SK-N-DZ (cell line): ENCODE results near the gene RHOT2.

Experiments
- DNase-seq: peaks from one replicate; pipeline ENCODE4 v3.0.0-alpha.2; 2015; ENCODE audit warnings: low spot score

The RHOT2 gene

DNA sequence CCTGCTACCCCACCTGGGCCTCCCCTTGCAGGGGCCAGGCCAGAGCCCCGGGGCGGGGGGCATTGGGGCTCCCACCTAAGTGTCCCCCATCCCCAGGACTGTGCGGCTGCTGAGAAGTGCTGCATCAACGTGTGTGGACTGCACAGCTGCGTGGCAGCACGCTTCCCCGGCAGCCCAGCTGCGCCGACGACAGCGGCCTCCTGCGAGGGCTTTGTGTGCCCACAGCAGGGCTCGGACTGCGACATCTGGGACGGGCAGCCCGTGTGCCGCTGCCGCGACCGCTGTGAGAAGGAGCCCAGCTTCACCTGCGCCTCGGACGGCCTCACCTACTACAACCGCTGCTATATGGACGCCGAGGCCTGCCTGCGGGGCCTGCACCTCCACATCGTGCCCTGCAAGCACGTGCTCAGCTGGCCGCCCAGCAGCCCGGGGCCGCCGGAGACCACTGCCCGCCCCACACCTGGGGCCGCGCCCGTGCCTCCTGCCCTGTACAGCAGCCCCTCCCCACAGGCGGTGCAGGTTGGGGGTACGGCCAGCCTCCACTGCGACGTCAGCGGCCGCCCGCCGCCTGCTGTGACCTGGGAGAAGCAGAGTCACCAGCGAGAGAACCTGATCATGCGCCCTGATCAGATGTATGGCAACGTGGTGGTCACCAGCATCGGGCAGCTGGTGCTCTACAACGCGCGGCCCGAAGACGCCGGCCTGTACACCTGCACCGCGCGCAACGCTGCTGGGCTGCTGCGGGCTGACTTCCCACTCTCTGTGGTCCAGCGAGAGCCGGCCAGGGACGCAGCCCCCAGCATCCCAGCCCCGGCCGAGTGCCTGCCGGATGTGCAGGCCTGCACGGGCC, 35.2 kb upstream of the RHOT2 start:
- no peak for DNase-seq

DNA sequence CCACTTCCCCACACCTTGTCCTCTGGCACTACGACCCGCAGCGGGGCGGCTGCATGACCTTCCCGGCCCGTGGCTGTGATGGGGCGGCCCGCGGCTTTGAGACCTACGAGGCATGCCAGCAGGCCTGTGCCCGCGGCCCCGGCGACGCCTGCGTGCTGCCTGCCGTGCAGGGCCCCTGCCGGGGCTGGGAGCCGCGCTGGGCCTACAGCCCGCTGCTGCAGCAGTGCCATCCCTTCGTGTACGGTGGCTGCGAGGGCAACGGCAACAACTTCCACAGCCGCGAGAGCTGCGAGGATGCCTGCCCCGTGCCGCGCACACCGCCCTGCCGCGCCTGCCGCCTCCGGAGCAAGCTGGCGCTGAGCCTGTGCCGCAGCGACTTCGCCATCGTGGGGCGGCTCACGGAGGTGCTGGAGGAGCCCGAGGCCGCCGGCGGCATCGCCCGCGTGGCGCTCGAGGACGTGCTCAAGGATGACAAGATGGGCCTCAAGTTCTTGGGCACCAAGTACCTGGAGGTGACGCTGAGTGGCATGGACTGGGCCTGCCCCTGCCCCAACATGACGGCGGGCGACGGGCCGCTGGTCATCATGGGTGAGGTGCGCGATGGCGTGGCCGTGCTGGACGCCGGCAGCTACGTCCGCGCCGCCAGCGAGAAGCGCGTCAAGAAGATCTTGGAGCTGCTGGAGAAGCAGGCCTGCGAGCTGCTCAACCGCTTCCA, 34.4 kb upstream of the RHOT2 start:
- no peak for DNase-seq

DNA sequence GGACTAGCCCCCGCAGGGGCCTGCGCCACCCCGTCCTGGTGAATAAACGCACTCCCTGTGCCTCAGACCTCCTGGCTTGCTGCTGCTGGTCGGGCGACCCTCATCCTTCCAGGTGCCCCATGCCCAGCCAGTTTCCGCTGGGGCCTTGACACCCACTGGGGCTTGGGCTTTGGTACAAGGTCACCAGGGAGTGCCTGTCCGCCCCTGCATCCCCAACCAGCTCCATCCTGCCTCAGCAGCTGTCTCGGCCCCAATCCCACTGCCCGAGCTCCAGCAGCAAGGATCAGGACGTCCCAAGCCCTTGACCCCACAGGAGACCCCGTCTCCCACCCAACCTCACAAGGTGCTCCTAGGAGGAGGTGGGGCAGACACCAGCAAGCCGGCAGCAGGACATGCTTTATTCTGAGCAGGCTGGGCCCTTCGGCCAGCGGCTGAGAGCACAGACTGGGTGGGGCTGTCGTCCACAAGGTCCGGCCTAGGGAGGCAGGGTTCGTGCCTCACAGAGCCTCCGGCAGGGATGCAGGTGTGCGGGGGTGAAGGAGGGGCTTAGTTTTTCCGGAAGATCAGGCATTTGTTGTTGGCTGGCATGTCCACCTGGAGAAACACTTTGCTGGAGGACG, 33.8 kb upstream of the RHOT2 start:
- no peak for DNase-seq

DNA sequence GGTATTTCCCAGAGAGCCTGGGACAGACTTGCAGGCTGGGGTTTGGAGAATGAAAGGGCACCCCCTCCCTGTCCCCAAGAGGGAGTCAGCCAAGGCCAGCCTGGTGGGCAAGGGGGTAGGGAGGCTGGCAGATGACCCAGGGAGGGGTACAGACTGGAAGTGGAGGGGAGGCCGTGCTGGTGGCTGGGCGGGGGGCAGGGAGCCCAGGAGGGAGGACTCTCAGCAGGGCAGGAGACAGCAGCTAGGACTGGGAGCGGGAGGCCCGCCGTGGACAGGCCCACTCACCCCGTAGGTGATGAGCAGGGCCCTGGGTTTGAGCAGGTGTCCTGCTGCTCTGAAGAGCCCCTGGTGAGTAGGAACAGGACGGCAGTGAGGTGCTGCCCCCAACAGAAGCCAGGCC, 32.9 kb upstream of the RHOT2 start:
- no peak for DNase-seq

DNA sequence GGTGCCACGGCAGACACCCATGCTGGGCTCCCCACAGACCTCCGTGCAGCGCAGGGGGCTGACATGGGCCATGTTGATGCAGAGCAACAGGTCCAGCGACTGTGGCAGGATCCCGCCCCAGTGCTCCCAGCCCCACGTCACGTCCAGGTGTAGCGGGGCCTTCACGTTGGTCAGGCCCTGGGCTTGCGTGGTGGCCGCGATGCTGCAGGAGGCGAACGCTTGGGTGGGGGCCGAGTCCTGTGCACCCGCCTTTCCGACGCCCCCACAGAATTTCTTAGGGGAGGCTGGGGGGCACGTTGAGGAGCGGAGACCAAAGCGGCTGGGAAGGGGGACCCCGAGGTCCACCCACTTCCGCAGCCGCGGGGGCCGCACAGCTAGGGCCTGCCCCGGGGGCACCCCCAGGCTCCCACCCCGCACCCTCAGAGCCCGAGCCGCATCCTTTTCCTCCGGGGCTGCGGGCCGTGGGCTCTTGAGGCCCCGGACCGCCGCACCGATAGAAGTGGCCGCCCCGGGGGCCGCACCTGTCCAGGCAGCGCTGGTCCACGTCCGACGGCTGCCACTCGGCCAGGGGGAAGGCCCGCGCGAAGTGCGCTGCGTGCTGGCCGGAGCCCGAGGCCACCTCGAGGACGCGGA, 32.2 kb upstream of the RHOT2 start:
- DNase-seq: no peak

DNA sequence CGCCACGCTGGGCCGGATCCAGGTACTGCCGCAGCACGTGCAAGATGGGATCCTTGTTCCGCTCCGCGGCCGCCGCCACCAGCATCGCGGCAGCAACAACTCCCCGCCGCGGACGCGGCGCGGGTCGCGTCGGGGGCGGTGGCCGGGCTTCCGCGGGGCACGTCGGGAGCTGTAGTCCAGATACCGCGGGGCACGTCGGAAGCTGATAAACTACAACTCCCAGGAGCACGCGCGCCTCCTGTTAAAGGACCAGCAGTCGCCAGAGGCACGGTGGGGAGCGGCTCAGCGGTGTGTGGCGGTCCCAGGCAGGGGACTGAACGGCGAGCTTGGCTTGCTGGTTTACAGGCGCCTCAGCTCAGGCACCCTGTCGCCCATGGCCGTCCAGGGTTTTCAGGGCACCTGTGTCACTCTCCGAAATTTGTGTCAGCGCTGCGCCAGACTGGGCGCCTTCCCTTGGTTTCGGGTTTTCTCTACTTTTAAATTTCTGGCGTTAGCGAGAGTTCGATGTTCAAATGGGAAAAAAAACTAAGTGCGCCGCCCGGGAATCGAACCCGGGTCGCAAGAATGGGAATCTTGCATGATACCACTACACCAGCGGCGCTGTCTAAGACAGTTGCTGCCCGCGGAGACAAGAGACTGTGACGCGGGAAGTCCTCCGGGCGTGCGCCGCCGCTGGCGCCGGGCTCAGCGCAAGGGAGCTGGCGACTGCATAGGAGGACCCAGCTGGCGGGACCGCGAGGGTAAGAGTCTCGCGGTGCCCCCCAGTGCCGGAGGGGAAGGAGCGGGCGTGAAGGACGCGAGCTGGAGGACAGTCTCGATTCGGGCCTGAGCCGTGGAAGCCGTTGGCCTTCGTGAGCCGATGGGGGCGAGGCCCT, 31.5 kb upstream of the RHOT2 start, which contains the start of gene METTL26:
METTL26 (minus strand) TSS at position 100 of the 875 bp plus-strand sequence; CDS start at position 85, 15 bp downstream.
- DNase-seq: peak; percentile 96

DNA sequence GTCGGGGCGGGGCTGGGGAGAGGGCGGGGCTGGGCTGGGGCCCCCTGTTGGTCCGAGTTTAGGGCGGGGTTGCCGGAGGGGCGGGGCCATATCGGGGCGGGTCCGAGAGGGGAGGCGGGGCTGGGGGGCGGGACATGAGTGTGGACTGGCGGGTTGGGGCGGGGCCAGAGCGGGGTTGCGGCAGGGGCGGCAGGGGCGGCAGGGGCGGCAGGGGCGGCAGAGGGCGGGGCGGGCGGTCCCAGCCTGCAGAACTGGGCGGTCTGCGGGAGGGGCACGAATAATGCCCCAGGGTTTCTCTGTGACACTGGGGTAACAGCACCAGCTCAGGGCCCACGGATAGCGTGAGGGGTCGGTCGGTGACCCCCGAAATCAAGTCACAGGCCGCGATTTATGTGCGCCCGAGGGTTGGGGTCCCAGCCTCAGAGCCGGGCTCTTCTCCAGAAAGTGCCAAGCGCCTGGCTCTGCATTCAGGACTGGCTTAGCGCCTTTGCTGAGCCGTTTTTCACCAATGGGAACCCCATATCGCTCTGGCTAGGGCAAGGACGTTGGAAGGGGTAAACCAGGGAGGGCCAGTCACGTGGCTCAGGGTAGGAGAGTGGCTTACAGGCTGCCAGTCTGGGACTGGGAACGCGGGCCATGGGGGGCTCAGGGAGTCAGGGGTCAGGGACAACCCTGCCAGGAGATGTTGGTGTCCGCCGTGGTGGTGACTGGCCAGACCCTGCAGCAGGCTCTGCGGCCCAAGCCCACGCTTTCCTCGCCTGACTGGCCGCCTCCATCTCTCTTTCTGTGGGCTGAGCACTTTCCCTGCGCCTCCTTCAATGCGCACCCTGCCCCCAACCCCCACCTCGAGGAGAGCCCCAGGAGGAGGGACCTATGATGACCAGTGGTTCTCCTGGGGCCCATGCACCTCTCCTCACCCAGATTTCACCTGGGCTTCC, 30.6 kb upstream of the RHOT2 start:
- peak; percentile 78 for DNase-seq

DNA sequence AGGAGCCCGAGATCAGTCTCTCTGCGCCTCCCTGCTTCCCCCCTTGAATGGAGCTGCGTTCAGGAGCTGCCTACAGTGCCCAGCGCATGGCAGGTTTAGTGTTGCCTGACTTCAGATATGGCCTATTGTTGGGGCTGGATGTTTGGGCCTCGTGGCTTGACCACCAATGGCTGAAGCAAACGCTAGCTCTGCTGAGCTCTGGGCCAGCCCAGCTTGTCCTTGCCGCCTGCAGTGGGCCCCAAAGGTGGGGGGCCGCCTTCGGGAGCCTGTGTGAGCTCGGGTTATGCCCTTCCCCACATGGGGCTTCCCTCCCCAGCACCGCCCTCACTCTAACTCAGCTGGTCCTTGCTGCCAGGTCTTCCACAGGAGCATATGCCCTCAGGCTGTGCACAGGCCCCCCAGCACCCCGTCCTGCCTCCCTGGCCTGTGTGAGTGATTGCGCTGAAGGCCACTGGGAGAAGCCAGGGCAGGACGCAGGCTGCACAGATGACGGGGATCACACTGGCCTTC, 29.8 kb upstream of the RHOT2 start:
- DNase-seq: peak; percentile 64

DNA sequence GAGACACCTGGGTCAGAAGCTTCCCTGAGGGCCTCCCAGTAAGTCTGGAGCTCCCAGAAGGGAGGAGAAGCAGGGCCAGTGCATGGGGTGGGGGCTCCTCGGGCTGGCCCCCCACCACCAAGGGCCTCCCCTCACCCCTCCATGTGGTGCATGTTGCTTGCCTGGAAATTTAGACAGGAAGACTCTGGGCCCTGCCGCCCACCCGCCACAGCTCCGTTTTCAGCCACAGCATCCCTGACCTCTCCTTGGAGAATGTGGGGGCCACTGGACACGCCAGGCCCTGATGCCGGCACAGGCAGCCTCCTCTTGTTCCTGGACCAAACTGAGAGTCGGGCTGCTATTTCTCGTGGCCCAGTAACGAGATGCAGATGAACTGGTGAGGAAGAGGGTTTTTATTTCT, 29.1 kb upstream of the RHOT2 start:
- no peak for DNase-seq

DNA sequence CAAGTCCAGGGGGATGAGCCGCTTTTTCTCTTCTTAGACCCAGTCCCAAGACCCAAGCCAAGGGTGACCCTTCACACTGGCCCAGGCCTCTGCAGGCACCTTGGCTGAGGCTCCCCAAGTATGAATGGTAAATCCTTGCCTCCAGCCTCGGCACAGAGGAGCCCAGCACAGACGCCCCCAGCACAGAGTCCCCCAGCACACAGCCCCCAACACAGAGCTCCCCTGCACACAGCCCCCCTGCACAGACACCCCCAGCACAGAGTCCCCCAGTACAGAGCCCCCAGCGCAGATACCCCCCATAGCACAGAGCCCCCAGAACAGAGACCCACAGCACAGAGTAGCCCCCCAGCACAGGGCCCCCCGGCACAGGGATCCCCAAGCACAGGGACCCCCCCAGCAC, 27.3 kb upstream of the RHOT2 start:
- no peak for DNase-seq

DNA sequence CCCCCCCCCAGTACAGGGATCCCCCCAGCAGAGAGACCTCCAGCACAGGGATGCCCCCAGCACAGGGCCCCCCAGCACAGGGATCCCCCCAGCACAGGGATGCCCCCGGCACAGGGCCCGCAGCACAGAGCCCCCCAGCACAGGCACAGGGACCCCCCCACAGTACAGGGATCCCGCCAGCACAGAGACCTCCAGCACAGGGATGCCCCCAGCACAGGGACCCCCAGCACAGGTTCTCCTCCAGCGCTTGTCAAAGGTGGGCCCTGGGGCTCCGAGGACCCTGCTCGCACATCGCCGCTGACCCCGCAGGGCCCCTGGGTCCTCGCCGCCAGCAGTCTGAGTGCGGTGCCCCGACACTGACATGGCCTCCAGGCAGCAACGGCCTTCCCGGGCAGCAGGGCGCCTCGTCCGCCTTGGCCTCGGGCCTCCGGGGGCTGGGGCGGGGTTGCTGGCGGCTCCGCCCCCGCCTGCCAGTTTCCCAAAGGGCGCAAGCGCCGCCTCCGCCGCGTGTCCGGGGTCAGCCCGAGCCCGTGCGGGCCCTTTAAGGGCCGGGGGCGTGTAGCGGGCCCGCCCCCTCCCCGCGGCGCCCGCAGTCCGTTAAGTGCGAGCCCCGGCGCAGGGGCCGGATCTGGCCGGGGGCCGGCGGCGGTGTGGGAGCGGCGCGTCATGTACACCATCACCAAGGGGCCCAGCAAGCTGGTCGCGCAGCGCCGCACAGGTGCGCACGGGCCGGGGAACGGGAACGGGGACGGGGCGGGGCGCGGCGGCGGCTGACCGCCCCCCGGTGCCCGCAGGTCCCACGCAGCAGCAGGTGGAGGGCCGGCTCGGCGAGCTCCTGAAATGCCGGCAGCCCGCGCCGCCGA, 26.4 kb upstream of the RHOT2 start, which contains the start of gene MCRIP2:
MCRIP2 (plus strand) TSS at position 503 of the 863 bp plus-strand sequence; CDS start at position 667, 164 bp downstream.
- peak; percentile 87 for DNase-seq

DNA sequence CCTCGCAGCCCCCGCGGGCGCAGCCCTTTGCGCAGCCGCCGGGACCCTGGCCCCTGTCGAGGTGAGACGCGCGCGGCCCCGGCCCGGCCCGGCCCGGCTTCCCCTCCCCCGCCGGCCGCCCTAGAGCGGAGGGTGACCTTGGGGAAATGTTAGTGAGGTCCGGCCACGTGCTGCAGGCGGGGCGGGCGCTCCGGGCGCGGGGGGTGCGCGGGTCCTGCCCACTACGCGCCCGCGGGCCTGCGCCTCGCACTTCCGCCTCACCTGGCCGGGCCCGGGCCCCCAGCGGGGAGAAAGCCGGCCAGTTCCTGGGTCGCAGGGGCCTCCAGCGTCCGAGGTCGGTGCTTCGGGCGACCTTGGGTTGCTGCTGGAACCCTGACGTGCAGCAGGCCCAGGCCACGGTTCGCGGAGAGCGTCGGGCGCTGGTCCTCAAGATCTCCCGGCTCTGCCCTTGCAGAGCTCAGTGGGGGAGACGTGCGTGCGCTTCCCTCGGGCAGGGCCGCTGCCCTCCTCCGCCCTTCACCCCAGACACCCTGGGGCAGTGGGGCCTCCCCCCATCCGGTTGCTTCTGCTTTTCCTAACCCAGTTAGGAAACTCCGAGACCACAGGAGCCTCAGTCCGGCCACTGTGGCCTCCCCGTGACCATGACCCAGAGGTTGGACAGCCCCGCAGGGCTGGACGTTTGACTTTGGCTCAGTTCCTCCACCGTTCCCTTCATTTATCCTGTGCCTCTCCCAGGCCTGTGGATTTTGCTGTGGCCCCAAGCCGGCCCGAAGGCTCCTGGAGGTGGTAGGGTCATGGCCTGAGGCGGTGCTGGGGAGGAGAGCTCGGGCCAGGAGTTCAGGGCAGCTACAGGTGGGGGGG, 25.5 kb upstream of the RHOT2 start:
- no peak for DNase-seq

DNA sequence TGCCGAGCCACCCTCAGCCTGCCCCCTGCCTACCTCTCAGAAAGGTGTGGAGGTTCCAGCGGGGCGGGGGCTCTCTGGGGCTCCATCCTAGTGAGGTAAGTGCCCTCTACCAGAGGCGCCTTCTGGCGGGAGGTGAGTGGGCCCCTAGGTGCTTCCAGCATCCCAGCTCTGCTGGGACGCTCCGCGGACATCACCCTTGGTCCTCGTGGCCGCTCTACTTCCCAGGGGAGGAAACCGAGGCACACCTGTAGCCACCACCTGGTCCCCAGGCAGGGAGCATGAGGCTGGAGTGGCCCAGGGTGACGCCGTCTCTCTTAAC, 24.9 kb upstream of the RHOT2 start:
- no peak for DNase-seq

DNA sequence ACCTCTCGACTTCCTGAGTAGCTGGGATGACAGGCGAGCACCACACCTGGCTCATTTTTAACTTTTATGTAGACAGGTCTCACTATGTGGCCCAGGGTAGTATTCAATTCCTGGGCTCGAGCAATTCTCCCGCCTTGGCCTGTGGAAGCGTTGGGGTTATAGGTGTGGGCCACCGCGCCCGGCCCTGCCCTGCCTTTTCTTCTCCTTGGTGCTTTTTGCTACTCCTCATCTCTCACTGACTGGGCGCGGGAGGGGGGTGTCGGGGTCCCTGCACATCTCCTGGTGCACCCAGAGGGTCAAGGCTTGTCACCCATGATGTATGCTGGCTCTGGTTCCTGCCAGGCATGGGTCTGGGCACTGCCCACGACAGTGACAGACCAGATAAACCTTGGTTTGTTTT, 23.4 kb upstream of the RHOT2 start:
- no peak for DNase-seq

DNA sequence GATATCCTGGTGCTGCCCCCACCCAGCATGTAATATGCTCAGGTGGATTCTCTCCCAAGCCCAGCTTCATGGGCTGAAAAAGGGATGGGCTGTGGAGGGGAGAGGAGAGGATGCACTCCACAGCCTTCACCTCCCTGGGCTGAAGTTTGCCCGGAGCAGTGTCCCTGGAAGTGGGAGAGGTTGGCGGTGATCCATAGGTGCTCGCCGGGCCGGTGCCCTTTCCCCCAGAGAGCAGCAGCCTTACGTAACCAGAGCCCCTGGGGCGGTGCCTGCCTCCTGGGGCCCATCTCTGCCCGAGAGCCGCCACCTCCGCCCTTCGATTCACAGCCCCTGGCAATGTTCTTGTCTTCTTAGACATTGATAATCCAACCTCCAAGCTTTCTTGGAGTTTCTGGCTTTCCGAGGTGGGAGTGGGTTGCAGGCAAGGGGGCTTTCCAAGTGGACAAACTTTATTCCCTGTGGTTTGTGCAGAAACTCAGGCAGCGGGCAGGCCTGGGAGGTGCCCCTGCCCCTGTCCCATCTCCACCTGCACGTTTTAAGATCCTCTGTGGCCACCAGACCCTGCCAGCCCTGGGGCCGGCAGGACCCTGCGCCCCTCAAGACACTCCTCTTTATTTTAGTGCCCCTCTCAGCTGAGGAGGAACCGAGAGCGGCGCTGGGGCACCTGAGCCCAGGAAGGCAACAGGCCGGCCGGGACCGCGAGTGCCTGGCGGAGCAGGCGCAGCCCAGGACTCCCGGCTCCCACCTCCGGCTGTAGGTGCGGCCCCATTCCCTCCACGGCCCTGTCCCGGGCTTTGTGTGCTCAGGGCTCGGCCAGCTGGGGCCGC, 21.9 kb upstream of the RHOT2 start:
- DNase-seq: no peak

DNA sequence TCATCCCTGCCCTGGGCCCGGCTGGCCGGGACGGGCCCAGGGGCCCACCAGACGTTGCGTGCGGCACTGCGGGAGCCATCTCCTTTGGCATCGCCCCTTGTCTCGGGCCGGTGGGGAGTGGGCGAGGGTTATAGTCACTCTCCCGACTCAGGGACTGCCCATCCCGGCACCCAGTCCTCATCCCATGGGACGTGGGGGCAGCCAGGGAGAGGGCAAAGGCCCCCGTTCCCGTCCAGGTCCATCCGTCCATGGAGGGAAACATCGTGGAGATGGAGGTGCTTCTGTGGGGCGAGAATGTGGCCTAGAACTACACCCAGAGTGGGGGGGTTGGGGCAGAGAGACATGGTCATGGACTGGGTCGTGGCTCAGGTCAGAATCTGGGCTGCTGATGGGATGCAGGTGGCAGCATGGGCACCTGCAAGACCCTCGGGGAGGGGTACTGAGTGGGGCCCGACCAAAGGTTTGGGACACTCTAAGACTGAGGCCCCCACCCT, 21.2 kb upstream of the RHOT2 start:
- DNase-seq: no peak
